Ectodermal cell (in vitro differentiated cells): ENCODE data around the gene BTBD8.

Experiments
- H3K27ac ChIP-seq: 2 replicates; pipeline ENCODE4 v1.7.0; 2013; ENCODE audit warnings: mild to moderate bottlenecking, low read depth, low read length; ENCODE audit not compliant: insufficient read depth, poor library complexity, severe bottlenecking
- H3K27me3 ChIP-seq: 2 replicates; pipeline ENCODE4 v1.7.0; 2013; ENCODE audit warnings: mild to moderate bottlenecking, low read length; ENCODE audit not compliant: insufficient read depth, control insufficient read depth, poor library complexity, severe bottlenecking
- H3K36me3 ChIP-seq: one replicate; pipeline ENCODE4 v1.7.0; 2013; ENCODE audit warnings: low read length; ENCODE audit not compliant: control insufficient read depth, insufficient read depth
- H3K4me1 ChIP-seq: one replicate; pipeline ENCODE4 v1.7.0; 2013; ENCODE audit warnings: low read length; ENCODE audit not compliant: control insufficient read depth, insufficient read depth
- H3K4me3 ChIP-seq: 2 replicates; pipeline ENCODE4 v1.7.0; 2013; ENCODE audit warnings: low read depth, low read length, control low read depth; ENCODE audit not compliant: insufficient read depth
- H3K9me3 ChIP-seq: 2 replicates; pipeline ENCODE4 v1.7.0; 2013; ENCODE audit warnings: mild to moderate bottlenecking, low read length, moderate library complexity; ENCODE audit not compliant: control insufficient read depth
- WGBS, 2 experiments: methylation state at CpG; one replicate each; pipeline ENCODE4 v1.1.7; 2013; ENCODE audit warnings: missing lambda C conversion rate in 2 of 2; 5-methylcytosine and 5-hydroxymethylcytosine counted together

The BTBD8 gene

DNA sequence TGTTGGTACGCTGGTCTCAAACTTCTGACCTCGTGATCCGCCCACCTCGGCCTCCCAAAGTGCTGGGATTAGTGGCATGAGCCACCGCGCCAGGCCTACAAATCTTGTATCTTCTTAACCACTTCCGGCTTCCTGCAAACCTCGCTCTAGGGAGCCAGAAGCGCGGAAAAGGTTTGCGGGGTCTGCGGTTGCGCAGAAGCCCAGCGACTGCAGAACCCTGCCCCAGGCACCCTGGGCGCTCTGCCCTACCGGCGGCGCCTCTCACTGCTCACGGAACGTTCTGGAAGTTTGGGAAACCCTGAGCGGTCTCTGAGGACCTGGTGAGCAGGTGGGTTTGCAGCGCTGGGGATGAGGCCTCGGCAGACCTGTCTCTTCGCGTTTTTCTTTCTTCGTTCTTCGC lies 137.6 kb downstream of the BTBD8 start, which contains the start of gene C1orf146:
TSS of gene C1orf146 (plus strand) at position 195 of the 400 bp plus-strand sequence. CDS start 13,506 bp downstream, outside the sequence.
- 96 to 97% methylated on average over 27 of the region's 27 CpGs for WGBS, 2 experiments

DNA sequence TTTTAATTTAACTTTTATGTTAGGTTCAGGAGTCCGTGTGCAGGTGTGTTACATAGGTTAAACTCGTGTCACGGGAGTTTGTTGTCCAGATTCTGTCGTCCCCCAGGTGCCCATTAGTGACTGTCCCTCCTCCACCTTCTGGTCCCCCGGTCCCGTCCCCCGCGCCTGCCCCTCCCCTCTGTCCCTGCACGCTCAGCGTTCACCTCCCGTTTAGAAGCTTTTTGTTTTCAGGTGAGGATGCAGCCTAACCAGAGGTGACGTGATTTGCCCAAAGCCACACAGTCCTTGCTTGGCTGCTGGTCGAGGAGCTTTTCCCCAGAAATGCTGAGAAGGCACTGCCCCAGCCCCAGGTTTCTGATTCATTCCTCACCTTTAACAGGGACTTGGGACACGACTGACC lies 138.4 kb downstream of the BTBD8 start:
- no peaks in the 10 kb centered on the region for H3K9me3 ChIP-seq
- WGBS, 2 experiments: 85 to 87% methylated on average over 13 to 14 of the region's 14 CpGs
- no peak overlapping the region for H3K4me3 ChIP-seq
- no peaks in the 10 kb centered on the region for H3K4me1 ChIP-seq
- H3K27me3 ChIP-seq: no peaks in the 10 kb centered on the region
- no peaks in the 10 kb centered on the region for H3K36me3 ChIP-seq
- no peak overlapping the region for H3K27ac ChIP-seq

More for the DNA sequence above, 137.6 kb downstream of the BTBD8 start, which contains the start of gene C1orf146:
- H3K27me3 ChIP-seq: no peaks in the 10 kb centered on the region
- H3K4me1 ChIP-seq: no peaks in the 10 kb centered on the region
- H3K9me3 ChIP-seq: no peaks in the 10 kb centered on the region
- no peak within 1 kb of the TSS for H3K4me3 ChIP-seq
- H3K27ac ChIP-seq: no peak within 1 kb of the TSS
- no peaks in the 10 kb centered on the region for H3K36me3 ChIP-seq

DNA sequence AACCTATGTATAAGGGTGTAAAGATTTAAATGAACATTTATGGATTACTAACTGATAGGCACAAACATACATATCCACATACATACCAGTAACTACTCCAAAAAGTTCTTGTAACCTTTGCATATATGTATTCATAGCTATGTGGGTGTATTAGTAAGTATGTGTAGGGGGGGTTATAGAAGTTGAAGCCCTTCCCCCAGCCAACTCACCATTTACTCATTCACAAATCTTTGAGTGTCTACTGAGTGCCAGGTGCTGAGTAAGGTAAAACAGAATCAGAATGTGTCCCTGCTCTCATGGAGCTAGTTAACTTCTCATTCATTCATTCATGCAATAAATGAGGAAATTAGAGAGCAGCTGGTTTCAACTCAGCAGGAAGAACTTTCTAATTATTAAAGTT lies 138.9 kb downstream of the BTBD8 start:
- H3K36me3 ChIP-seq: no peaks in the 10 kb centered on the region
- no peaks in the 10 kb centered on the region for H3K9me3 ChIP-seq
- H3K27ac ChIP-seq: no peak overlapping the region
- H3K27me3 ChIP-seq: no peaks in the 10 kb centered on the region
- H3K4me3 ChIP-seq: no peak overlapping the region
- no peaks in the 10 kb centered on the region for H3K4me1 ChIP-seq

DNA sequence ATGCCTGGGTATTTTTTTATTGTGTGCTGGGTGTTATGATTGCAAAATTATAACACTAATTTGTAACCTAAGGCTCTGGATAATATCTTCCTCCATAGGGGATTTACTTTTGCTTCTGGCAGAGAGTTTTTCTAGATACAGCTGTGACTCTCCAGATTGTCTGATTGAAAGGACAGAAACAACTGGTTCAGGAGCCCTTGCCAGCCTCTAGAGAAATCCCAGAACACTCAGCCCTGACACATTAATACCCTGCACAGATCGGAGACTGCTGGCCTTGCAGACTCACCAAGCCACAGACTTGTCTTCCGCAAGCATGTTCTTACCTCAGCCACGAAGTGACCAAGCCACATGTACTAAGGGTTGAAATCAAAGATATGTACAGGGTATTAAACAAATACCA lies 148.3 kb downstream of the BTBD8 start:
- Histone ChIP-seq H3K36me3 (no peaks in the 10 kb centered on the region), H3K27ac (no peak overlapping the region), H3K27me3 (no peaks in the 10 kb centered on the region), H3K4me1 (no peaks in the 10 kb centered on the region), H3K4me3 (no peak overlapping the region), H3K9me3 (no peaks in the 10 kb centered on the region)
- 93 to 97% methylated on average over 3 of the region's 3 CpGs for WGBS, 2 experiments

DNA sequence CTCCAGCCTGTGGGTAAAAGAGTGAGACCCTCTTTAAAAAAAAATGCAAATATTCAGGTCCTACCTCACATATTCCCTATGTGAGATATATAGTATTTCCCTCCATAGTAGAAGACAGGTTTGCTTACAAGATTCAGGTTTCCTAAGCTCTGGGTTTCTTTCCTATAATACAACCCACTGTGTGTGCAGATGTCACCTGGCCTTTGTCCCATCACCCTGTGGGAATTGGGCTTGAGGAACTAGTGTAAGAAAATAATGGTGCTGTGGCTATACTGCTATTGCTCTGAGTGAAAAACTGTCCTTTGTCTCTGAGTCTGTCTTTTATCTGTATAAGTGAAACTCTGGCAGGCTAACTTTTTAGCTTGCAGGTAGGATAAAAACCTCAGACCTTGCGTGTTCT lies 150.6 kb downstream of the BTBD8 start:
- H3K4me1 ChIP-seq: no peaks in the 10 kb centered on the region
- H3K36me3 ChIP-seq: no peaks in the 10 kb centered on the region
- H3K9me3 ChIP-seq: no peaks in the 10 kb centered on the region
- no peaks in the 10 kb centered on the region for H3K27me3 ChIP-seq
- 84 to 89% methylated on average over 1 of the region's 1 CpG for WGBS, 2 experiments
- H3K27ac ChIP-seq: no peak overlapping the region
- no peak overlapping the region for H3K4me3 ChIP-seq
